A549 (cell line): ENCODE data around the gene NHSL1. TPM values are rescaled to one million over a fixed set of nuclear protein-coding genes. Genes with fewer than 3 reads are reported as not detected.

Experiments used
- ATAC-seq, 2 experiments: fragments of 200-7000 bp in 1 of 2; fragments of >200 bp in 1 of 2; cut with Nextera tagmentation in 1 of 2; cut with Tn5 transposase in 1 of 2; 3 replicates each; pipeline versions ENCODE4 v1.8.0 to v1.9.1; 2018 to 2020; ENCODE audit warnings: mild to moderate bottlenecking in 1 of 2, moderate library complexity in 1 of 2
- CTCF ChIA-PET: fragments of 300-600 bp; sonication (Branson Sonifier 250); formaldehyde crosslinking; extraction: SDS; loops from one replicate; lab custom pipeline; 2021; ENCODE audit warnings: antibody characterized with exemption, inconsistent platforms; lab: Yijun Ruan, JAX
- POLR2A ChIA-PET: fragments of 350-600 bp; formaldehyde crosslinking; extraction: SDS; loops from one replicate; lab custom pipeline; 2021; ENCODE audit warnings: antibody characterized with exemption, inconsistent platforms; lab: Yijun Ruan, JAX
- DNase-seq, 2 experiments: peaks; one replicate each; pipeline versions ENCODE4 v3.0.0 to v3.0.0-alpha.2; 2011 to 2016; ENCODE audit warnings: low read depth in 1 of 2, low spot score in 1 of 2
- FAIRE-seq: peaks from 2 replicates; lab custom pipeline; 2011; peaks lifted over from hg19 to GRCh38; lab: Jason Lieb, UNC
- H3K27ac ChIP-seq, 2 experiments: fragments of >200 bp; sonication (Bioruptor Twin); formaldehyde crosslinking; 3 replicates each; pipeline ENCODE4 v1.5.1; 2016 to 2017
- H3K4me1 ChIP-seq: fragments of >200 bp; sonication (Bioruptor Twin); formaldehyde crosslinking; 3 replicates; pipeline ENCODE4 v1.6.1; 2016
- H3K4me2 ChIP-seq: fragments of >200 bp; sonication (Bioruptor Twin); formaldehyde crosslinking; 3 replicates; pipeline ENCODE4 v1.6.1; 2016
- H3K4me3 ChIP-seq: fragments of >200 bp; sonication (Bioruptor Twin); formaldehyde crosslinking; 3 replicates; pipeline ENCODE4 v1.5.1; 2016
- H3K9me3 ChIP-seq: fragments of >200 bp; sonication (Bioruptor Twin); formaldehyde crosslinking; 3 replicates; pipeline ENCODE4 v1.6.1; 2016
- BHLHE40 ChIP-seq: IDR thresholded peaks from 2 replicates; pipeline ENCODE4 v1.6.1; 2012; ENCODE audit warnings: low read depth, low read length, inconsistent platforms
- CBX8 ChIP-seq: fragments of 200-600 bp; sonication (generic); IDR thresholded peaks from 2 replicates; pipeline ENCODE4 v1.6.1; 2016
- CEBPB ChIP-seq, 2 experiments: fragments of >200 bp in 1 of 2; sonication (Bioruptor Twin) in 1 of 2; formaldehyde crosslinking in 1 of 2; IDR thresholded peaks; 2 replicates each; pipeline ENCODE4 v1.6.1; 2012 to 2016
- CHD2 ChIP-seq: fragments of 150-350 bp; IDR thresholded peaks from 2 replicates; pipeline ENCODE4 v1.6.1; 2014; ENCODE audit warnings: low read length; ENCODE audit not compliant: partially characterized antibody
- EP300 ChIP-seq, 2 experiments: fragments of >200 bp; sonication (Bioruptor Twin); formaldehyde crosslinking; IDR thresholded peaks; 2 replicates in 1 of 2; 3 replicates in 1 of 2; pipeline ENCODE4 v1.6.1; 2016 to 2017
- ESRRA ChIP-seq: fragments of 150-350 bp; IDR thresholded peaks from 2 replicates; pipeline ENCODE4 v1.6.1; 2014; ENCODE audit warnings: mild to moderate bottlenecking, low read length, borderline replicate concordance
- FOSB ChIP-seq: fragments of 250-450 bp; sonication (Bioruptor Pico); IDR thresholded peaks from 2 replicates; pipeline ENCODE4 v1.5.0; 2020; ENCODE audit warnings: mild to moderate bottlenecking, moderate library complexity
- FOSL2 ChIP-seq, 2 experiments: fragments of 450-650 bp in 1 of 2; fragments of >200 bp in 1 of 2; sonication (Bioruptor Twin) in 1 of 2; formaldehyde crosslinking; IDR thresholded peaks; 2 replicates each; pipeline versions ENCODE4 v1.5.0 to v1.6.1; 2016 to 2020; ENCODE audit warnings: mild to moderate bottlenecking in 1 of 2, moderate library complexity in 1 of 2
- GATA3 ChIP-seq: IDR thresholded peaks from 2 replicates; pipeline ENCODE4 v1.6.1; 2012; ENCODE audit warnings: borderline replicate concordance
- HEYL ChIP-seq: fragments of 250-450 bp; sonication (Bioruptor Pico); IDR thresholded peaks from 2 replicates; pipeline ENCODE4 v1.8.0; 2021; ENCODE audit warnings: mild to moderate bottlenecking, moderate library complexity
- HOXA7 ChIP-seq: fragments of 250-450 bp; sonication (Bioruptor Pico); IDR thresholded peaks from 2 replicates; pipeline ENCODE4 v1.5.0; 2020; ENCODE audit warnings: mild to moderate bottlenecking, moderate library complexity
- HOXB5 ChIP-seq: fragments of 250-450 bp; sonication (Bioruptor Pico); IDR thresholded peaks from 2 replicates; pipeline ENCODE4 v1.5.0; 2020; ENCODE audit warnings: mild to moderate bottlenecking, moderate library complexity
- MAX ChIP-seq: IDR thresholded peaks from 2 replicates; pipeline ENCODE4 v1.6.1; 2012
- MAZ ChIP-seq: fragments of 150-350 bp; IDR thresholded peaks from 2 replicates; pipeline ENCODE4 v1.6.1; 2014; ENCODE audit warnings: antibody characterized with exemption, low read depth, low read length, borderline replicate concordance
- MYC ChIP-seq: IDR thresholded peaks from 2 replicates; pipeline ENCODE4 v1.6.1; 2012; ENCODE audit warnings: mild to moderate bottlenecking, inconsistent platforms, low read length, improper control_type of control experiment, borderline replicate concordance
- NFE2L2 ChIP-seq: fragments of 150-350 bp; conservative IDR thresholded peaks from 2 replicates; pipeline ENCODE4 v1.6.1; 2014; ENCODE audit warnings: low read length
- PHF8 ChIP-seq: fragments of 200-600 bp; sonication (generic); IDR thresholded peaks from 2 replicates; pipeline ENCODE4 v1.6.1; 2016; ENCODE audit warnings: low read depth, mild to moderate bottlenecking, antibody characterized with exemption, moderate library complexity, borderline replicate concordance
- POLR2A ChIP-seq: IDR thresholded peaks from 2 replicates; pipeline ENCODE4 v1.6.1; 2012; ENCODE audit warnings: mild to moderate bottlenecking, low read length
- POLR2AphosphoS2 ChIP-seq: conservative IDR thresholded peaks from 2 replicates; pipeline ENCODE4 v1.6.1; 2012; ENCODE audit warnings: low read length, improper control_type of control experiment, inconsistent platforms
- RARB ChIP-seq: fragments of 250-450 bp; sonication (Bioruptor Pico); IDR thresholded peaks from 2 replicates; pipeline ENCODE4 v1.8.0; 2021; ENCODE audit warnings: mild to moderate bottlenecking, moderate library complexity
- RNF2 ChIP-seq: fragments of 200-600 bp; sonication (generic); IDR thresholded peaks from 2 replicates; pipeline ENCODE4 v1.6.1; 2016; ENCODE audit warnings: low read depth, mild to moderate bottlenecking, antibody characterized with exemption, moderate library complexity, borderline replicate concordance
- SREBF2 ChIP-seq: fragments of 450-650 bp; IDR thresholded peaks from 2 replicates; pipeline ENCODE4 v1.6.1; 2014; ENCODE audit warnings: mild to moderate bottlenecking, moderate library complexity
- ZFP36 ChIP-seq: fragments of 450-650 bp; IDR thresholded peaks from 2 replicates; pipeline ENCODE4 v1.6.1; 2014; ENCODE audit warnings: borderline replicate concordance; ENCODE audit not compliant: partially characterized antibody
- ZSCAN20 ChIP-seq: fragments of 250-450 bp; sonication (Bioruptor Pico); IDR thresholded peaks from 2 replicates; pipeline ENCODE4 v1.8.0; 2022; ENCODE audit warnings: mild to moderate bottlenecking, moderate library complexity
- WGBS: methylation state at CpG from one replicate; pipeline ENCODE4 v1.1.6; 2017; ENCODE audit errors: missing lambda C conversion rate; 5-methylcytosine and 5-hydroxymethylcytosine counted together
- polyA plus RNA-seq, 4 experiments: library from polyadenylated mRNA; depleted of rRNA in 3 of 4; stranded (reverse); fragments of >200 nt; fragmentation: RNase III in 1 of 4; extraction: RNeasy Plus Mini Kit Qiagen cat#74134 plus additional on column Dnase treatment in 1 of 4; gene quantifications; 2 replicates in 3 of 4; 3 replicates in 1 of 4; pipeline ENCODE4 v1.2.3, GENCODE V29; 2011 to 2017
- TF ChIP-seq, protein P1 (sequence below): fragments of >200 bp; sonication (Bioruptor Twin); formaldehyde crosslinking; IDR thresholded peaks from 2 replicates; pipeline ENCODE4 v1.6.1; 2016
- TF ChIP-seq, protein P2 (sequence below): IDR thresholded peaks from 2 replicates; pipeline ENCODE4 v1.6.1; 2012; ENCODE audit warnings: low read depth, borderline replicate concordance
- TF ChIP-seq, protein P3 (sequence below): fragments of 250-450 bp; sonication (Bioruptor Pico); IDR thresholded peaks from 2 replicates; pipeline ENCODE4 v1.5.0; 2021; ENCODE audit warnings: mild to moderate bottlenecking, moderate library complexity, borderline replicate concordance
- TF ChIP-seq, protein P4 (sequence below): fragments of 450-650 bp; IDR thresholded peaks from 2 replicates; pipeline ENCODE4 v1.6.1; 2014; ENCODE audit warnings: antibody characterized with exemption

The NHSL1 gene
- polyA plus RNA-seq, 2 of the 4 experiments (the other 2 are of a cell fraction) = 1.6 to 2.8 TPM

DNA sequence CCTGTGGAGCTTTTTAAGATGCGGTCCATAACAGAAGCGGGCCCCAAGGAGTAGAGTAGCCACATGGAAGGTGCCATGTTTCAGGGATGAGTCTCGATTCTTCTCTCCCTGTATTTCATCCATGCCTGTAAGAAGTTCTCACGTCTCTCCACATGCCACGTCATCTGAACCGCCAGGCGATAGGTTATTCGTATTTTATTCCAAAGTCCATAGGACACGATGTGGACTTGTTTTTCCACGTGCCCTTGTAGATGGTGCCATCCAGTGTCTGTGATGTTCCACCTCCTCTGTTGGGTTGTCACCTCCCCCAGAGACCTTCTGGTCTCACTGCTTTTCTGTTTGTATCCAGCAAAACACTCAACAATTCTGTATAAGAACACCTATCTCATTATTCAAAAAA lies 77.7 kb downstream of the NHSL1 start:
- ChIA-PET CTCF (no interaction called here), POLR2A (no interaction called here)
- TF ChIP-seq CHD2 (no peak), FOSL2 (IDR thresholded peaks at IDR 0.05) (no peak), FOSL2 (CRISPR knock-in tag; IDR thresholded peaks at IDR 0.05) (no peak), MAZ (no peak), MAX (no peak), PHF8 (no peak), NFE2L2 (no peak), RNF2 (no peak), CEBPB (IDR thresholded peaks at IDR 0.05) (no peak), GATA3 (no peak), MYC (no peak), RARB (CRISPR knock-in tag) (no peak)
- TF ChIP-seq, protein P1, sequence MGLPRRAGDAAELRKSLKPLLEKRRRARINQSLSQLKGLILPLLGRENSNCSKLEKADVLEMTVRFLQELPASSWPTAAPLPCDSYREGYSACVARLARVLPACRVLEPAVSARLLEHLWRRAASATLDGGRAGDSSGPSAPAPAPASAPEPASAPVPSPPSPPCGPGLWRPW = no peak
- TF ChIP-seq, protein P2, sequence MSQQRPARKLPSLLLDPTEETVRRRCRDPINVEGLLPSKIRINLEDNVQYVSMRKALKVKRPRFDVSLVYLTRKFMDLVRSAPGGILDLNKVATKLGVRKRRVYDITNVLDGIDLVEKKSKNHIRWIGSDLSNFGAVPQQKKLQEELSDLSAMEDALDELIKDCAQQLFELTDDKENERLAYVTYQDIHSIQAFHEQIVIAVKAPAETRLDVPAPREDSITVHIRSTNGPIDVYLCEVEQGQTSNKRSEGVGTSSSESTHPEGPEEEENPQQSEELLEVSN = no peak
- TF ChIP-seq, protein P3, sequence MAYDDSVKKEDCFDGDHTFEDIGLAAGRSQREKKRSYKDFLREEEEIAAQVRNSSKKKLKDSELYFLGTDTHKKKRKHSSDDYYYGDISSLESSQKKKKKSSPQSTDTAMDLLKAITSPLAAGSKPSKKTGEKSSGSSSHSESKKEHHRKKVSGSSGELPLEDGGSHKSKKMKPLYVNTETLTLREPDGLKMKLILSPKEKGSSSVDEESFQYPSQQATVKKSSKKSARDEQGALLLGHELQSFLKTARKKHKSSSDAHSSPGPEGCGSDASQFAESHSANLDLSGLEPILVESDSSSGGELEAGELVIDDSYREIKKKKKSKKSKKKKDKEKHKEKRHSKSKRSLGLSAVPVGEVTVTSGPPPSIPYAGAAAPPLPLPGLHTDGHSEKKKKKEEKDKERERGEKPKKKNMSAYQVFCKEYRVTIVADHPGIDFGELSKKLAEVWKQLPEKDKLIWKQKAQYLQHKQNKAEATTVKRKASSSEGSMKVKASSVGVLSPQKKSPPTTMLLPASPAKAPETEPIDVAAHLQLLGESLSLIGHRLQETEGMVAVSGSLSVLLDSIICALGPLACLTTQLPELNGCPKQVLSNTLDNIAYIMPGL (CRISPR knock-in tag) = no peak
- no peak for DNase-seq
- ATAC-seq = no peak
- Histone ChIP-seq H3K4me1 (no peaks in the 10 kb centered on the region), H3K4me3 (no peak overlapping the region), H3K27ac (no peak overlapping the region), H3K9me3 (no peaks in the 10 kb centered on the region), H3K4me2 (no peak overlapping the region)
- FAIRE-seq = no peak
- WGBS = 91% methylated on average over 10 of the region's 10 CpGs

DNA sequence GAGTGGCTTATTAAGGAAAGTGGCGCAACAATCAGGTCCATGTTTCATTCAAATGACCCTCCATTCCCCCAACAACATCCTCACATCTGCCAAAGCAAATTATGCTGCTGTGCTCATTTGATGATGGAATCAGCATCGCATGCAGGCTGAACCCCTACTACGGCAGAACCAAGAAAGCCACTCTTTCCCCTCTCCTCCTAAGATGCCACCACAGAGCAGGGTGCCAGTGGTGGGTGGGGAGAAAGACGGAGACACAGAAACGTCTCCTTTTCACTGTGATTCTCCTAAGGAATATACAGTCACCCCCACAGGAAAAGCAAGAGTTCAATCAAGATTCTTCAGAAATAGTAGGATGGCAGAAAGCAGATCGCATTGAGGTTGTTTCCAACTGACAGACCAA lies 78.2 kb downstream of the NHSL1 start:
- no peak for FAIRE-seq
- no peak overlapping the region for H3K4me2 ChIP-seq
- WGBS = 83% methylated on average over 6 of the region's 6 CpGs
- no peak overlapping the region for H3K4me3 ChIP-seq
- POLR2A ChIA-PET = no interaction called here
- CTCF ChIA-PET = no interaction called here
- DNase-seq = no peak
- TF ChIP-seq FOSL2 (IDR thresholded peaks at IDR 0.05) = no peak
- no peak for TF ChIP-seq FOSL2 (CRISPR knock-in tag; IDR thresholded peaks at IDR 0.05)
- no peak for TF ChIP-seq CBX8
- TF ChIP-seq HOXB5 = no peak
- no peak for TF ChIP-seq POLR2A
- no peak for TF ChIP-seq EP300 (IDR thresholded peaks at IDR 0.05)
- TF ChIP-seq POLR2AphosphoS2 = no peak
- TF ChIP-seq BHLHE40 = no peak
- no peak overlapping the region for H3K27ac ChIP-seq
- no peaks in the 10 kb centered on the region for H3K4me1 ChIP-seq
- ATAC-seq = no peak
- no peaks in the 10 kb centered on the region for H3K9me3 ChIP-seq

DNA sequence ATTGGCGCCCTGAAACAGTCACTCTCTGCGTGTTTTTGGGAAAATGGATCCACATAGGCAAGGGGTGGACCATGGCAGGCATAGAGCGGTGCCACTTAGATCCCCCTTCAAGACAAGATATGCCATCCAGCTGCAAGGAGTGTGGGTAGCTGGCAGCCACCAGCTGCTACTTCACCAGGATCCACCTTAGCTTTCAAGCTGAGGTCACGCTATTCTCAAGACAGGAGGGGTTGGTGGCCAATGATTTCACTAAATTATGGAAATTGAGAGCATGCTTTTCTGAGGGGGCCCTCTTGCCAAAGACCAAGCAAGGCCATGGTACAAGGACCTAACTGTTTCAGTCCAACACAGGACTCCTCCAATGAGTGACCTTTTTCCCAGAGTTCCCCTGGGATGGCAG lies 78.9 kb downstream of the NHSL1 start:
- ChIA-PET POLR2A (no interaction called here), CTCF (interaction anchor here (1.4 kb wide), 1 partner anchor 9 kb away, joined by 3 read pairs; no protein-coding TSS in a partner anchor)
- no peak for DNase-seq
- ATAC-seq = no peak
- Histone ChIP-seq H3K4me2 (no peak overlapping the region), H3K27ac (no peak overlapping the region), H3K4me3 (no peak overlapping the region), H3K4me1 (no peaks in the 10 kb centered on the region), H3K9me3 (no peaks in the 10 kb centered on the region)
- 97% methylated on average over 4 of the region's 4 CpGs for WGBS
- FAIRE-seq = no peak
- TF ChIP-seq FOSB (CRISPR knock-in tag) = no peak
- no peak for TF ChIP-seq HOXA7 (CRISPR knock-in tag)
- no peak for TF ChIP-seq ESRRA
- no peak for TF ChIP-seq ZFP36
- TF ChIP-seq HEYL (CRISPR knock-in tag) = no peak
- no peak for TF ChIP-seq SREBF2
- TF ChIP-seq, protein P4, sequence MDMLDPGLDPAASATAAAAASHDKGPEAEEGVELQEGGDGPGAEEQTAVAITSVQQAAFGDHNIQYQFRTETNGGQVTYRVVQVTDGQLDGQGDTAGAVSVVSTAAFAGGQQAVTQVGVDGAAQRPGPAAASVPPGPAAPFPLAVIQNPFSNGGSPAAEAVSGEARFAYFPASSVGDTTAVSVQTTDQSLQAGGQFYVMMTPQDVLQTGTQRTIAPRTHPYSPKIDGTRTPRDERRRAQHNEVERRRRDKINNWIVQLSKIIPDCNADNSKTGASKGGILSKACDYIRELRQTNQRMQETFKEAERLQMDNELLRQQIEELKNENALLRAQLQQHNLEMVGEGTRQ = no peak
- TF ChIP-seq RNF2 = no peak
- no peak for TF ChIP-seq MAX
- TF ChIP-seq ZSCAN20 (CRISPR knock-in tag) = no peak
